ENCODE measurements around the gene SPIC. TPM values are rescaled to one million over a fixed set of nuclear protein-coding genes. Genes with fewer than 3 reads are reported as not detected.
"Not testable (repeated sequence)": the region's sequence is repeated elsewhere in the genome, so short reads cannot be mapped to it uniquely, and the experiment has no call there.

The SPIC gene
- total RNA-seq, 1 donor from 2014 or later = not detected

GRCh38 chr12:101459642-101460346 is 15.3 kb upstream of the SPIC start:
- Histone ChIP-seq H3K9me3 (ENCODE audit: low read depth) (no peaks in the 10 kb centered on the region), H3K9ac (no peak overlapping the region), H3K4me1 (no peaks in the 10 kb centered on the region), H3K27ac (no peak overlapping the region), H3K27me3 (no peaks in the 10 kb centered on the region), H3F3A (ENCODE audit: low read depth) (no peaks in the 10 kb centered on the region), H2AFZ (replicated peaks) (no peak overlapping the region), H3K4me2 (no peak overlapping the region), H3K4me3 (no peak overlapping the region), H3K79me2 (ENCODE audit: low read depth) (no peaks in the 10 kb centered on the region), H4K20me1 (ENCODE audit: low read depth) (no peaks in the 10 kb centered on the region), H3K36me3 (no peaks in the 10 kb centered on the region)
- H3K27ac Mint-ChIP-seq = no peak overlapping the region
- no peaks in the 10 kb centered on the region for H3K36me3 Mint-ChIP-seq
- DNase-seq (ENCODE audit: low spot score) = no peak
- no peaks in the 10 kb centered on the region for H3K4me1 Mint-ChIP-seq
- peaks cover 2% of the 10 kb centered on the region for H3K27me3 Mint-ChIP-seq (ENCODE audit: insufficient read depth, low read depth)
- H3K9me3 Mint-ChIP-seq = peaks cover 4% of the 10 kb centered on the region
- TF ChIP-seq, protein P1, sequence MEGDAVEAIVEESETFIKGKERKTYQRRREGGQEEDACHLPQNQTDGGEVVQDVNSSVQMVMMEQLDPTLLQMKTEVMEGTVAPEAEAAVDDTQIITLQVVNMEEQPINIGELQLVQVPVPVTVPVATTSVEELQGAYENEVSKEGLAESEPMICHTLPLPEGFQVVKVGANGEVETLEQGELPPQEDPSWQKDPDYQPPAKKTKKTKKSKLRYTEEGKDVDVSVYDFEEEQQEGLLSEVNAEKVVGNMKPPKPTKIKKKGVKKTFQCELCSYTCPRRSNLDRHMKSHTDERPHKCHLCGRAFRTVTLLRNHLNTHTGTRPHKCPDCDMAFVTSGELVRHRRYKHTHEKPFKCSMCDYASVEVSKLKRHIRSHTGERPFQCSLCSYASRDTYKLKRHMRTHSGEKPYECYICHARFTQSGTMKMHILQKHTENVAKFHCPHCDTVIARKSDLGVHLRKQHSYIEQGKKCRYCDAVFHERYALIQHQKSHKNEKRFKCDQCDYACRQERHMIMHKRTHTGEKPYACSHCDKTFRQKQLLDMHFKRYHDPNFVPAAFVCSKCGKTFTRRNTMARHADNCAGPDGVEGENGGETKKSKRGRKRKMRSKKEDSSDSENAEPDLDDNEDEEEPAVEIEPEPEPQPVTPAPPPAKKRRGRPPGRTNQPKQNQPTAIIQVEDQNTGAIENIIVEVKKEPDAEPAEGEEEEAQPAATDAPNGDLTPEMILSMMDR (IDR thresholded peaks at IDR 0.05) = no peak
- no peak for TF ChIP-seq EZH2phosphoT487 (IDR thresholded peaks at IDR 0.05)
- TF ChIP-seq EZH2 (IDR thresholded peaks at IDR 0.05) = no peak
- H3K4me3 Mint-ChIP-seq = no peak overlapping the region

- no peaks in the 10 kb centered on the region for H3K36me3 Mint-ChIP-seq
- Histone ChIP-seq H3K4me3 (no peak overlapping the region), H2AFZ (replicated peaks) (no peak overlapping the region), H3F3A (ENCODE audit: low read depth) (no peaks in the 10 kb centered on the region), H3K4me2 (no peak overlapping the region), H3K27ac (no peak overlapping the region), H3K27me3 (no peaks in the 10 kb centered on the region), H3K9me3 (ENCODE audit: low read depth) (no peaks in the 10 kb centered on the region), H3K79me2 (ENCODE audit: low read depth) (no peaks in the 10 kb centered on the region), H3K9ac (no peak overlapping the region), H4K20me1 (ENCODE audit: low read depth) (no peaks in the 10 kb centered on the region), H3K36me3 (no peaks in the 10 kb centered on the region), H3K4me1 (no peaks in the 10 kb centered on the region)
- DNase-seq (ENCODE audit: low spot score) = no peak
- H3K9me3 Mint-ChIP-seq = no peaks in the 10 kb centered on the region
- no peak overlapping the region for H3K27ac Mint-ChIP-seq
- H3K4me3 Mint-ChIP-seq = no peak overlapping the region
- TF ChIP-seq EZH2 (IDR thresholded peaks at IDR 0.05) (no peak), EZH2phosphoT487 (IDR thresholded peaks at IDR 0.05) (no peak)
- TF ChIP-seq, protein P1 (IDR thresholded peaks at IDR 0.05) = no peak
- no peaks in the 10 kb centered on the region for H3K27me3 Mint-ChIP-seq (ENCODE audit: insufficient read depth, low read depth)
- no peaks in the 10 kb centered on the region for H3K4me1 Mint-ChIP-seq
Observed at GRCh38 chr12:101468948-101469347, 6.2 kb upstream of the SPIC start.

- Histone ChIP-seq H3F3A (ENCODE audit: low read depth) (no peaks in the 10 kb centered on the region), H3K4me2 (no peak overlapping the region), H3K9ac (no peak overlapping the region), H3K36me3 (no peaks in the 10 kb centered on the region), H3K4me1 (no peaks in the 10 kb centered on the region), H3K4me3 (no peak overlapping the region), H2AFZ (replicated peaks) (no peak overlapping the region), H4K20me1 (ENCODE audit: low read depth) (no peaks in the 10 kb centered on the region), H3K9me3 (ENCODE audit: low read depth) (no peaks in the 10 kb centered on the region), H3K79me2 (ENCODE audit: low read depth) (no peaks in the 10 kb centered on the region), H3K27me3 (no peaks in the 10 kb centered on the region), H3K27ac (no peak overlapping the region)
- no peak for DNase-seq (ENCODE audit: low spot score)
- no peaks in the 10 kb centered on the region for H3K4me1 Mint-ChIP-seq
- H3K27ac Mint-ChIP-seq = no peak overlapping the region
- no peaks in the 10 kb centered on the region for H3K9me3 Mint-ChIP-seq
- H3K27me3 Mint-ChIP-seq (ENCODE audit: insufficient read depth, low read depth) = no peaks in the 10 kb centered on the region
- TF ChIP-seq, protein P1 (IDR thresholded peaks at IDR 0.05) = no peak
- TF ChIP-seq EZH2phosphoT487 (IDR thresholded peaks at IDR 0.05) (no peak), EZH2 (IDR thresholded peaks at IDR 0.05) (no peak)
- H3K4me3 Mint-ChIP-seq = no peak overlapping the region
- no peaks in the 10 kb centered on the region for H3K36me3 Mint-ChIP-seq
Observed at GRCh38 chr12:101470939-101471338, 4.2 kb upstream of the SPIC start.

- H3K4me3 Mint-ChIP-seq; H3K9me3 ChIP-seq (ENCODE audit: low read depth); H3F3A ChIP-seq (ENCODE audit: low read depth); H3K36me3 Mint-ChIP-seq; DNase-seq (ENCODE audit: low spot score); H3K27ac ChIP-seq; H3K27ac Mint-ChIP-seq; H3K9ac ChIP-seq; H3K9me3 Mint-ChIP-seq; H3K4me1 Mint-ChIP-seq; H3K4me1 ChIP-seq; H3K27me3 ChIP-seq; H2AFZ ChIP-seq (replicated peaks); H3K4me3 ChIP-seq; H3K27me3 Mint-ChIP-seq (ENCODE audit: insufficient read depth, low read depth); H3K4me2 ChIP-seq; H3K36me3 ChIP-seq; H3K79me2 ChIP-seq (ENCODE audit: low read depth); H4K20me1 ChIP-seq (ENCODE audit: low read depth): not testable (repeated sequence)
Observed at GRCh38 chr12:101471878-101472277, 3.3 kb upstream of the SPIC start.
